HL-60 (cell line): ENCODE results near the gene MAPKAPK2.

ENCODE experiments used
- GABPA ChIP-seq: IDR thresholded peaks from 2 replicates; pipeline ENCODE4 v1.6.1; 2012; ENCODE audit warnings: low read depth
- POLR2AphosphoS5 ChIP-seq: IDR thresholded peaks from 2 replicates; pipeline ENCODE4 v1.6.1; 2012; ENCODE audit warnings: low read depth
- REST ChIP-seq: IDR thresholded peaks from 2 replicates; pipeline ENCODE4 v1.6.1; 2012; ENCODE audit warnings: low read depth; ENCODE audit not compliant: insufficient replicate concordance
- TF ChIP-seq, protein P1 (sequence below): IDR thresholded peaks from one replicate; pipeline ENCODE4 v1.5.1; 2011; ENCODE audit warnings: low read length, control low read depth, inconsistent platforms; ENCODE audit not compliant: insufficient read depth

GRCh38 chr1:206635978-206636345 is 48.7 kb upstream of the MAPKAPK2 start:
- TF ChIP-seq POLR2AphosphoS5 (no peak), REST (no peak), GABPA (no peak)
- TF ChIP-seq, protein P1, sequence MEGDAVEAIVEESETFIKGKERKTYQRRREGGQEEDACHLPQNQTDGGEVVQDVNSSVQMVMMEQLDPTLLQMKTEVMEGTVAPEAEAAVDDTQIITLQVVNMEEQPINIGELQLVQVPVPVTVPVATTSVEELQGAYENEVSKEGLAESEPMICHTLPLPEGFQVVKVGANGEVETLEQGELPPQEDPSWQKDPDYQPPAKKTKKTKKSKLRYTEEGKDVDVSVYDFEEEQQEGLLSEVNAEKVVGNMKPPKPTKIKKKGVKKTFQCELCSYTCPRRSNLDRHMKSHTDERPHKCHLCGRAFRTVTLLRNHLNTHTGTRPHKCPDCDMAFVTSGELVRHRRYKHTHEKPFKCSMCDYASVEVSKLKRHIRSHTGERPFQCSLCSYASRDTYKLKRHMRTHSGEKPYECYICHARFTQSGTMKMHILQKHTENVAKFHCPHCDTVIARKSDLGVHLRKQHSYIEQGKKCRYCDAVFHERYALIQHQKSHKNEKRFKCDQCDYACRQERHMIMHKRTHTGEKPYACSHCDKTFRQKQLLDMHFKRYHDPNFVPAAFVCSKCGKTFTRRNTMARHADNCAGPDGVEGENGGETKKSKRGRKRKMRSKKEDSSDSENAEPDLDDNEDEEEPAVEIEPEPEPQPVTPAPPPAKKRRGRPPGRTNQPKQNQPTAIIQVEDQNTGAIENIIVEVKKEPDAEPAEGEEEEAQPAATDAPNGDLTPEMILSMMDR, result no peak
